Stimulated activated CD4-positive, alpha-beta T cell treated with anti-CD3 and anti-CD28 coated beads, TNF-alpha, amount 100 ng/mL, for 24 hours (primary cell): ENCODE measurements around the gene KHNYN.
"Not testable (repeated sequence)": the region's sequence is repeated elsewhere in the genome, so short reads cannot be mapped to it uniquely, and the experiment has no call there.

Experiments used
- DNase-seq, 3 experiments: peaks; one replicate each; pipeline ENCODE4 v3.0.0-alpha.2; 2020; ENCODE audit warnings: low read depth in 3 of 3

Gene KHNYN

GRCh38 chr14:24437736-24438067 lies 7.9 kb downstream of the KHNYN start:
- DNase-seq, result no peak

- no peak for DNase-seq
Observed at GRCh38 chr14:24438223-24439097, 8.7 kb downstream of the KHNYN start.

GRCh38 chr14:24439257-24439656 lies 9.5 kb downstream of the KHNYN start:
- DNase-seq, result no peak

GRCh38 chr14:24439830-24440605 lies 10.3 kb downstream of the KHNYN start:
- no peak for DNase-seq

GRCh38 chr14:24440606-24441399 lies 11.0 kb downstream of the KHNYN start:
- no peak for DNase-seq

GRCh38 chr14:24441485-24441884 lies 11.7 kb downstream of the KHNYN start:
- no peak for DNase-seq

- no peak for DNase-seq
Observed at GRCh38 chr14:24441904-24442239, 12.1 kb downstream of the KHNYN start.

GRCh38 chr14:24442240-24443052 lies 12.7 kb downstream of the KHNYN start, which contains the start of gene SDR39U1:
Gene SDR39U1 (minus strand): TSS chr14:24442776. CDS start chr14:24442769, 7 bp downstream.
- DNase-seq, result peak; percentile 89 to 95 (median 94)

- no peak for DNase-seq
Observed at GRCh38 chr14:24443053-24443665, 13.4 kb downstream of the KHNYN start.

GRCh38 chr14:24450828-24451227 lies 21.1 kb downstream of the KHNYN start:
- DNase-seq, result not testable (repeated sequence)

GRCh38 chr14:24456980-24457379 lies 27.2 kb downstream of the KHNYN start:
- DNase-seq, result no peak

GRCh38 chr14:24458736-24459135 lies 29.0 kb downstream of the KHNYN start:
- DNase-seq, result no peak

GRCh38 chr14:24459331-24459730 lies 29.6 kb downstream of the KHNYN start:
- DNase-seq, result no peak

- DNase-seq, result no peak
Observed at GRCh38 chr14:24461336-24461735, 31.6 kb downstream of the KHNYN start.

- no peak for DNase-seq
Observed at GRCh38 chr14:24463017-24463883, 33.5 kb downstream of the KHNYN start.

GRCh38 chr14:24463884-24464785 lies 34.4 kb downstream of the KHNYN start:
- no peak for DNase-seq

GRCh38 chr14:24465368-24465767 lies 35.6 kb downstream of the KHNYN start:
- no peak for DNase-seq

GRCh38 chr14:24465805-24466204 lies 36.1 kb downstream of the KHNYN start:
- no peak for DNase-seq

GRCh38 chr14:24470450-24470849 lies 40.7 kb downstream of the KHNYN start:
- not testable (repeated sequence) for DNase-seq
